BLaER1 treated with 17β-estradiol and CSF1 and Interleukin-3, amounts not matched to agents 10 nM and 100 nM (cell line): ENCODE results near the gene HSPA9.
"Not testable (repeated sequence)": the region's sequence is repeated elsewhere in the genome, so short reads cannot be mapped to it uniquely, and the experiment has no call there.

Experiments used
- H3K27ac ChIP-seq, 11 experiments: shearing (Covaris generic); formaldehyde crosslinking; 2 replicates each; pipeline ENCODE4 v1.8.1; 2022
- H3K27me3 ChIP-seq, 11 experiments: shearing (Covaris generic); formaldehyde crosslinking; 2 replicates each; pipeline ENCODE4 v1.8.1; 2022
- H3K36me3 ChIP-seq, 11 experiments: shearing (Covaris generic); formaldehyde crosslinking; 2 replicates each; pipeline ENCODE4 v1.8.1; 2022
- H3K4me1 ChIP-seq, 10 experiments: shearing (Covaris generic); formaldehyde crosslinking; 2 replicates each; pipeline ENCODE4 v1.8.1; 2022
- H3K4me2 ChIP-seq, 11 experiments: shearing (Covaris generic); formaldehyde crosslinking; 2 replicates each; pipeline ENCODE4 v1.8.1; 2022
- H3K4me3 ChIP-seq, 10 experiments: shearing (Covaris generic); formaldehyde crosslinking; 2 replicates each; pipeline ENCODE4 v1.8.1; 2022
- H3K9ac ChIP-seq, 11 experiments: shearing (Covaris generic); formaldehyde crosslinking; 2 replicates each; pipeline ENCODE4 v1.8.1; 2022
- H3K9me3 ChIP-seq, 11 experiments: shearing (Covaris generic); formaldehyde crosslinking; replicated peaks in 1 of 11; 2 replicates each; pipeline ENCODE4 v1.8.1; 2022
- H4K20me1 ChIP-seq, 11 experiments: shearing (Covaris generic); formaldehyde crosslinking; 2 replicates each; pipeline ENCODE4 v1.8.1; 2022
- Cebpa-rat ChIP-seq, 11 experiments: shearing (Covaris generic); IDR thresholded peaks; 2 replicates each; pipeline ENCODE4 v1.8.1; 2022

HSPA9 gene

GRCh38 chr5:138517437-138517836, 57.8 kb downstream of the HSPA9 start:
- Histone ChIP-seq H3K4me2 (no peak overlapping the region), H4K20me1 (peaks cover 77 to 99% (median 96%) of the 10 kb centered on the region in 11 experiments), H3K36me3 (peaks cover 75 to 95% (median 88%) of the 10 kb centered on the region in 11 experiments), H3K4me3 (no peak overlapping the region), H3K9me3 (no peaks in the 10 kb centered on the region), H3K9ac (no peak overlapping the region), H3K27ac (no peak overlapping the region), H3K27me3 (no peaks in the 10 kb centered on the region), H3K4me1 (peaks cover 0 to 32% (median 2%) of the 10 kb centered on the region in 10 experiments; a peak in 6 of 20 replicates)
- TF ChIP-seq Cebpa-rat (IDR thresholded peaks at IDR 0.05) = no peak

DNA sequence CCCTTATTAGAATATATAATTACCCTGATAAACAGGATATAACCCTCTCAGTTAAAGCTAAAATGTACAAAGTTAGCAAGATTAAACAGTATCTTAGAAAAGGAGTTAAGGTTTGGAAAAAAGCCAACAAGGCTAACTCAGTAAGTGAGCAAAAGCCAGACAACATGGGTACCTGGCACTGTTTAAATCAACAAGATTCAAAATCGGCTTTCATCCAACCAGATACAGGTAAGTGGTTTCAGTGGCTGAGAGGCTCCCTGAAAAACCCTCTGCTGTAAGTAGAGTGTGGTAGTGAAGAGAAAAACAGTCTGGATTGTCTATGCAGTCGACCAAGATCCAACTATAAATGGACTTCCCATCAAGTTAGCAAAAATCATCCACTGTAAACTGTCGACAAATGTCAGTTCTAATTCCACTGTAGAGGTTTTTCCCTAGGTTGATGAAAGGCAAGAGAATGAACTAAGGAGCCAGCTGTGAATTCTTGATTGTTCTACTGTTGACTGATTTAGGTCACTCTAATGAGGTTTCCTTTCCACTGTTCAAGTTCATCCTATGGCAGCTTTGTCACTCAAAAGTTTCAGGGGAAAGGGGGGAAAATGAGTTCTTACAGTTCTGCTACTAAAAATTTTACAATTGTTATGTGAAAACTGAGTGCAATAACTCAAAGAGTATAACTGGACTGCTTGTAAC, 59.5 kb downstream of the HSPA9 start:
- peaks cover 61 to 95% (median 85%) of the 10 kb centered on the region in 11 experiments; a peak in 21 of 22 replicates for H4K20me1 ChIP-seq
- peaks cover 89 to 96% (median 93%) of the 10 kb centered on the region in 11 experiments for H3K36me3 ChIP-seq

DNA sequence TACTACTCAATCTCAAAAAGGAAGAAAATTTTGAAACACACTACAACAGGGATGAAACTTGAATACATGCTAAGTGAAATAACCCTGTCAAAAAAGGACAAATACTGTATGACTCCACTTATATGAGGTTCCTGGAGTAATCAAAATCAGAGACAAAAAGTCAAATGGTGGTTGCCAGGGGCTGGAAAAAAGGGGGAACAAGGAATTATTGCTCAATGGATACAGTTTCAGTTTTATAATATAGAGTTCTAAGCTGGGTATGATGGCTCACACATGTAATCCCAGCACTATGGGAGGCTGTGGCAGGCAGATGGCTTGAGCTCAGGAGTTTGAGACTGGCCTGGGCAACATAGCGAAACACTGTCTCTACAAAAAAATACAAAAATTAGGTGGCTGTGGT, 61.2 kb downstream of the HSPA9 start:
- H3K36me3 ChIP-seq = peaks cover 98 to 100% (median 99%) of the 10 kb centered on the region in 11 experiments
- H3K27me3 ChIP-seq = no peaks in the 10 kb centered on the region
- TF ChIP-seq Cebpa-rat (IDR thresholded peaks at IDR 0.05) = no peak
- H4K20me1 ChIP-seq = peaks cover 55 to 96% (median 86%) of the 10 kb centered on the region in 11 experiments; a peak in 21 of 22 replicates
- H3K27ac ChIP-seq = peak overlapping the region in 2 of 11 experiments; percentile 11 to 22; a peak in 2 of 22 replicates
- H3K9me3 ChIP-seq = no peaks in the 10 kb centered on the region
- no peak overlapping the region for H3K4me2 ChIP-seq
- no peak overlapping the region; a peak in 1 of 22 replicates for H3K9ac ChIP-seq
- H3K4me3 ChIP-seq = no peak overlapping the region
- peaks cover 0 to 12% (median 0%) of the 10 kb centered on the region in 10 experiments; a peak in 2 of 20 replicates for H3K4me1 ChIP-seq

More for the DNA sequence above, 59.5 kb downstream of the HSPA9 start:
- no peak for TF ChIP-seq Cebpa-rat (IDR thresholded peaks at IDR 0.05)
- peaks cover 0 to 21% (median 0%) of the 10 kb centered on the region in 10 experiments; a peak in 6 of 20 replicates for H3K4me1 ChIP-seq
- no peak overlapping the region for H3K9ac ChIP-seq
- H3K27ac ChIP-seq = no peak overlapping the region
- no peak overlapping the region for H3K4me2 ChIP-seq
- no peaks in the 10 kb centered on the region for H3K9me3 ChIP-seq
- no peaks in the 10 kb centered on the region for H3K27me3 ChIP-seq
- H3K4me3 ChIP-seq = no peak overlapping the region

DNA sequence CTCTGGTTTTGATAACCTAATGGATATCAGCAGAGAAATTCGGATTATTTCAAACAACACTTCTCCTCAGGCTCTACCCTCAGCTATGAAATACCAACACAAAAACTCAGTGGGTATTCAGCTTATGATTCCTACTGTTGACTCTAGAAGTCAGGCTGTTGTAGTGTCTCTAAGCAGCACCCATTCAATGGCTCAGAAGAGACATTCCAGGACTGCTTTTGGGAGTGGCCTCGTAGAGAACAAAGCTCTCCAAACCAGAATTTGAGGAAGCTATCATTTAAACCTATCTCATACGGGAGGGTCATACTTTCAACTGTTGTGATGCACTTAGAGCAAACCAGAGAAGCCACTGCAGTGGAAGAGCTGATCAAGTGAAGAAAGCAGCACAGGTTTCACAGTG, 66.2 kb downstream of the HSPA9 start:
- Histone ChIP-seq H4K20me1 (peaks cover 19 to 95% (median 77%) of the 10 kb centered on the region in 11 experiments; a peak in 21 of 22 replicates), H3K4me1 (0 out of 20 replicates have a peak, but pooled peaks cover 0 to under 1% (median 0%) of the 10 kb centered on the region in 10 experiments), H3K27ac (no peak overlapping the region), H3K27me3 (no peaks in the 10 kb centered on the region), H3K9ac (0 out of 22 replicates have a peak overlapping the region, but pooled peaks of 1 of the 11 experiments have one; percentile 24), H3K9me3 (no peaks in the 10 kb centered on the region), H3K36me3 (peaks cover 72 to 95% (median 89%) of the 10 kb centered on the region in 11 experiments), H3K4me3 (no peak overlapping the region), H3K4me2 (no peak overlapping the region)
- TF ChIP-seq Cebpa-rat (IDR thresholded peaks at IDR 0.05) = no peak

GRCh38 chr5:138507485-138507884, 67.7 kb downstream of the HSPA9 start:
- H3K4me2 ChIP-seq, H3K4me1 ChIP-seq, H3K27ac ChIP-seq, H3K9me3 ChIP-seq, H3K27me3 ChIP-seq, H3K9ac ChIP-seq, H3K4me3 ChIP-seq: not testable (repeated sequence)
- H3K36me3 ChIP-seq = peaks cover 57 to 80% (median 74%) of the 10 kb centered on the region in 11 experiments
- H4K20me1 ChIP-seq = peaks cover 8 to 91% (median 70%) of the 10 kb centered on the region in 11 experiments; a peak in 21 of 22 replicates

DNA sequence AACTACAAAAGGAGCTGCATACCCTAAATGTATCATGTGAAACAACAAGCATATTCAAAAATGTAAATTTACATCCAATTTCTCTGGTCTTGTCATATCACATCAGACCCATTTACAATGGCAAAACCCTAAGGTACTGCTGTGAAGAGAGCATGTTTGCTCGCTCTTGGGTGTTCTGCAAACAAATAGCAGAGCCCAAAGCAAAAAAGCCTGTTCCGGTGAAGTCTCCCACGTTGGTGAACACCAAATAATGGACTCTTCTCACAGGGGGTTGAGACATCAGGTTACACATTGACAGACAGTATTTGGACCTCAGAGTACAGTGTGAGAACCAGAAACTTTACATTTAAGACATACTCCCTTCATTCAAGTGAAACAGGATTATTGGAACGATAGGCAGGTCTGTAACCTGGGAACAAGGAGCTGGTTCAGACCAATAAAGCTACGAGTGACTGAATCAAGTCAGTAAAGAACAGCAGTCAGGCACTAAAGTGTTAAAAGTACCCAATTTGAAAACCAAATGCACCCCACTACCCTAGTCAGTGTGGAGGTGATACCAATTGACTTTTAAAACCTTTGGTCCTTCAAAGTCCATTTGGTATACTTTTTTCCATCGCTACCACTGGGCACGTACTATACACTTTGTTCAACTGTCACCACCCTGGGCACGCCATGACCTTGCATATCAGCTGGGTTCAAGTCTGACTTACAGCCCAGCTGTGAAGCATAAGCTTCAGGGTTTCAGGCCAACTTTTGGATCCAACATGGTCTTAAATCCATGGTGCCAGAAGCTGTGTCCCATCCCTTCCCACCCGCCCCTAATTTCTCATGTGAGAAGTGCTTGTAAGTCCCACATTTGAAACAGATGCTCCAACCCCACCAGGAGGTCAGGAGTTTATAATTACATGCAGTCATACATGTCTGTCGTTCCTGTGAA, 68.6 kb downstream of the HSPA9 start:
- H3K36me3 ChIP-seq = peaks cover 50 to 71% (median 67%) of the 10 kb centered on the region in 11 experiments
- H3K4me1 ChIP-seq = no peaks in the 10 kb centered on the region
- H3K9me3 ChIP-seq = no peaks in the 10 kb centered on the region
- H3K4me3 ChIP-seq = no peak overlapping the region
- H4K20me1 ChIP-seq = peaks cover 8 to 92% (median 67%) of the 10 kb centered on the region in 11 experiments; a peak in 21 of 22 replicates
- H3K27ac ChIP-seq = no peak overlapping the region
- 0 out of 22 replicates have a peak overlapping the region, but pooled peaks of 1 of the 11 experiments have one; percentile 26 for H3K9ac ChIP-seq
- H3K27me3 ChIP-seq = no peaks in the 10 kb centered on the region
- no peak for TF ChIP-seq Cebpa-rat (IDR thresholded peaks at IDR 0.05)
- no peak overlapping the region for H3K4me2 ChIP-seq

DNA sequence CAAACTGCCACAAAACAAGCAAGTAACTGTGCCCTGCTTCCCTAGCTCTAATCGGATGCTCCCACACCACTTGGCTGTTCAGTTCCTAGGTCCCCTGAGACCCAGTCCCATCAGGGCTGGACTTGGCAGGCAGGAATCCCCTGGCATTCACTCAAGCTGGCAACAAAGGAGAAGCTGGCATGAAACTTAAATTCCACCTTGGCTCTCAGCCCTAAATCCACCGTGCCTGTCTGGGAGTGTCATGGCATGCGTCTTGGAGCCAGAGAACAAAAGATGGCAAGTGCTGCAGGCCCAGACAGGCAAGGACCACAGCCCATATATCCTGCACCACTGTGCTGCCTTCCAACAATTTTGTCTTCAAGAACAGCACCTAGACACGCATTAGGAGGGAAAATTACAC, 70.4 kb downstream of the HSPA9 start:
- 0 out of 22 replicates have a peak overlapping the region, but pooled peaks of 1 of the 11 experiments have one; percentile 18 for H3K9ac ChIP-seq
- TF ChIP-seq Cebpa-rat (IDR thresholded peaks at IDR 0.05) = no peak
- H3K36me3 ChIP-seq = peaks cover 32 to 53% (median 48%) of the 10 kb centered on the region in 11 experiments
- no peak overlapping the region for H3K4me2 ChIP-seq
- H3K27ac ChIP-seq = no peak overlapping the region
- no peaks in the 10 kb centered on the region for H3K4me1 ChIP-seq
- H3K27me3 ChIP-seq = no peaks in the 10 kb centered on the region
- no peaks in the 10 kb centered on the region for H3K9me3 ChIP-seq
- no peak overlapping the region for H3K4me3 ChIP-seq
- peaks cover 8 to 76% (median 58%) of the 10 kb centered on the region in 11 experiments; a peak in 21 of 22 replicates for H4K20me1 ChIP-seq
